HL-60 (cell line): ENCODE results near the gene OSBPL10.

Experiments
- DNase-seq, 2 experiments: peaks; one replicate each; pipeline ENCODE4 v3.0.0-alpha.2; 2010 to 2020; ENCODE audit warnings: low read depth in 1 of 2, low spot score in 1 of 2
- H3K27ac ChIP-seq: fragments of 250-450 bp; sonication (Bioruptor Pico); replicated peaks from 2 replicates; pipeline ENCODE4 v1.5.1; 2020; ENCODE audit warnings: mild to moderate bottlenecking, moderate library complexity
- H3K27me3 ChIP-seq: fragments of 250-450 bp; sonication (Bioruptor Pico); 2 replicates; pipeline ENCODE4 v1.5.1; 2021; ENCODE audit warnings: mild to moderate bottlenecking, moderate library complexity; ENCODE audit not compliant: insufficient read depth, poor library complexity, severe bottlenecking
- H3K4me3 ChIP-seq: replicated peaks from 2 replicates; pipeline ENCODE4 v1.5.1; 2011; ENCODE audit warnings: mild to moderate bottlenecking, control low read depth, low read length; ENCODE audit not compliant: insufficient read depth
- GABPA ChIP-seq: IDR thresholded peaks from 2 replicates; pipeline ENCODE4 v1.6.1; 2012; ENCODE audit warnings: low read depth
- POLR2AphosphoS5 ChIP-seq: IDR thresholded peaks from 2 replicates; pipeline ENCODE4 v1.6.1; 2012; ENCODE audit warnings: low read depth
- SPI1 ChIP-seq: IDR thresholded peaks from 2 replicates; pipeline ENCODE4 v1.6.1; 2012; ENCODE audit warnings: low read depth, mild to moderate bottlenecking, borderline replicate concordance
- TF ChIP-seq, protein P1 (sequence below): IDR thresholded peaks from 2 replicates; pipeline ENCODE4 v1.6.1; 2012; ENCODE audit warnings: low read depth; ENCODE audit not compliant: insufficient replicate concordance
- TF ChIP-seq, protein P2 (sequence below): IDR thresholded peaks from one replicate; pipeline ENCODE4 v1.5.1; 2011; ENCODE audit warnings: low read length, control low read depth, inconsistent platforms; ENCODE audit not compliant: insufficient read depth

OSBPL10 gene

DNA sequence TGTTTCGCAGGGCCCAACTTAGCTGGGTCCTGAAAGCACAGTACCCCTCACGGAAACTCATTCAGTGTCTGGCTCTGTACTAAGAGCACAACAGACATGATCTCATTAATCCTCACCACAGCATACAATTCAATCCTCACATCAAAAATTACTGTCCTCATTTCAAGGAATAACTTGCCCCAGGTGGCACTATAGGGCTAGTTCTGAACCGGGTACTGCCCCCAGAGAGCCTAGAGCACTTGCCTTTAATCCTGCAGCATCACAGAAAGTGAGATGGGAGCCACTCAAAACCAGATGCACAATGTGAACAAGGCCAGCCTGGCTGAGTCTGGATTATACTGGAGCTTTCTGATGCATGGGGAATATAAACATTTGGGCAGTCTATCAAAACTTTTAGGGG is 122.6 kb downstream of the OSBPL10 start:
- no peak for DNase-seq
- Histone ChIP-seq H3K4me3 (no peak overlapping the region), H3K27me3 (no peaks in the 10 kb centered on the region), H3K27ac (no peak overlapping the region)
- TF ChIP-seq, protein P1, sequence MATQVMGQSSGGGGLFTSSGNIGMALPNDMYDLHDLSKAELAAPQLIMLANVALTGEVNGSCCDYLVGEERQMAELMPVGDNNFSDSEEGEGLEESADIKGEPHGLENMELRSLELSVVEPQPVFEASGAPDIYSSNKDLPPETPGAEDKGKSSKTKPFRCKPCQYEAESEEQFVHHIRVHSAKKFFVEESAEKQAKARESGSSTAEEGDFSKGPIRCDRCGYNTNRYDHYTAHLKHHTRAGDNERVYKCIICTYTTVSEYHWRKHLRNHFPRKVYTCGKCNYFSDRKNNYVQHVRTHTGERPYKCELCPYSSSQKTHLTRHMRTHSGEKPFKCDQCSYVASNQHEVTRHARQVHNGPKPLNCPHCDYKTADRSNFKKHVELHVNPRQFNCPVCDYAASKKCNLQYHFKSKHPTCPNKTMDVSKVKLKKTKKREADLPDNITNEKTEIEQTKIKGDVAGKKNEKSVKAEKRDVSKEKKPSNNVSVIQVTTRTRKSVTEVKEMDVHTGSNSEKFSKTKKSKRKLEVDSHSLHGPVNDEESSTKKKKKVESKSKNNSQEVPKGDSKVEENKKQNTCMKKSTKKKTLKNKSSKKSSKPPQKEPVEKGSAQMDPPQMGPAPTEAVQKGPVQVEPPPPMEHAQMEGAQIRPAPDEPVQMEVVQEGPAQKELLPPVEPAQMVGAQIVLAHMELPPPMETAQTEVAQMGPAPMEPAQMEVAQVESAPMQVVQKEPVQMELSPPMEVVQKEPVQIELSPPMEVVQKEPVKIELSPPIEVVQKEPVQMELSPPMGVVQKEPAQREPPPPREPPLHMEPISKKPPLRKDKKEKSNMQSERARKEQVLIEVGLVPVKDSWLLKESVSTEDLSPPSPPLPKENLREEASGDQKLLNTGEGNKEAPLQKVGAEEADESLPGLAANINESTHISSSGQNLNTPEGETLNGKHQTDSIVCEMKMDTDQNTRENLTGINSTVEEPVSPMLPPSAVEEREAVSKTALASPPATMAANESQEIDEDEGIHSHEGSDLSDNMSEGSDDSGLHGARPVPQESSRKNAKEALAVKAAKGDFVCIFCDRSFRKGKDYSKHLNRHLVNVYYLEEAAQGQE, result no peak
- no peak for TF ChIP-seq SPI1
- TF ChIP-seq, protein P2, sequence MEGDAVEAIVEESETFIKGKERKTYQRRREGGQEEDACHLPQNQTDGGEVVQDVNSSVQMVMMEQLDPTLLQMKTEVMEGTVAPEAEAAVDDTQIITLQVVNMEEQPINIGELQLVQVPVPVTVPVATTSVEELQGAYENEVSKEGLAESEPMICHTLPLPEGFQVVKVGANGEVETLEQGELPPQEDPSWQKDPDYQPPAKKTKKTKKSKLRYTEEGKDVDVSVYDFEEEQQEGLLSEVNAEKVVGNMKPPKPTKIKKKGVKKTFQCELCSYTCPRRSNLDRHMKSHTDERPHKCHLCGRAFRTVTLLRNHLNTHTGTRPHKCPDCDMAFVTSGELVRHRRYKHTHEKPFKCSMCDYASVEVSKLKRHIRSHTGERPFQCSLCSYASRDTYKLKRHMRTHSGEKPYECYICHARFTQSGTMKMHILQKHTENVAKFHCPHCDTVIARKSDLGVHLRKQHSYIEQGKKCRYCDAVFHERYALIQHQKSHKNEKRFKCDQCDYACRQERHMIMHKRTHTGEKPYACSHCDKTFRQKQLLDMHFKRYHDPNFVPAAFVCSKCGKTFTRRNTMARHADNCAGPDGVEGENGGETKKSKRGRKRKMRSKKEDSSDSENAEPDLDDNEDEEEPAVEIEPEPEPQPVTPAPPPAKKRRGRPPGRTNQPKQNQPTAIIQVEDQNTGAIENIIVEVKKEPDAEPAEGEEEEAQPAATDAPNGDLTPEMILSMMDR, result no peak
- TF ChIP-seq POLR2AphosphoS5, result no peak
- TF ChIP-seq GABPA, result no peak

DNA sequence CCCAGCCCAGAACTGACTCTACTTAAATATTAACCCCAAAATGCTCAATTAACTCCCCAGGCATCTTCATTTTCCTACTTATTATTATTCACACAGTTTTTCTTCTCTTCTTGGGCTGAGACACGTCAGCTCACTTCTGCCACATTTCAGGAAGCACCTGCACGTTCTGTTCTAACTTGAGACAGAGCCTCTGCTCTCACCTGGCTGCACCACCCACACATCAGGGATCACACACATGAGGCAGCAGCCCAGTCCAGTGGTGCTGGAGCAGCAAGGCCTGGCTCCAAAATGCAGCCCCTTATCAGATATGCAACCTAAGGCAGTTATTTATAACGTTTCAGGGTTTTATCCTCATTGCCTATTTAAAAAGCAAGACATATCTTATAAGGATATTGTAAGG is 127.5 kb downstream of the OSBPL10 start:
- Histone ChIP-seq H3K4me3 (no peak overlapping the region), H3K27me3 (no peaks in the 10 kb centered on the region), H3K27ac (no peak overlapping the region)
- TF ChIP-seq, protein P1, result no peak
- TF ChIP-seq POLR2AphosphoS5, result no peak
- no peak for TF ChIP-seq SPI1
- TF ChIP-seq, protein P2, result no peak
- TF ChIP-seq GABPA, result no peak
- no peak for DNase-seq

DNA sequence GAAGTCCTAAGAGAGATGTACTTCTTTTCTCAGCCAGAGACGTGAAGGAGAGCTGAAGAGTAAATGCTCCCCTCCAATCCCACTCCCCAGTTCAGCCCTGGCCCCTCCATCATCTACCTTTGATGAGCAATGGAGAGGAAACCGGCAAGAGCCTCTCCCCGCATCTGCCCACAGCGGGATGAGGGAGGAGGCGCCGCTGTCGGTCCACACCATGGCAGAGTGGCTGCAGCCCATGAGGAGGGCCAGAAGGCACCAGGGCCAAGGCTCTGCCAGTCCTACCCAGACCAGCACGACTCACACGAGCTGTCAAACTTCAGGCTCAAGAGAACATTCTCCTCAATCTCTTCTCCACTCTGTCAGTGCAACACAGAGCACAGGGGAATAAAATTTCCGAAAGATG is 129.8 kb downstream of the OSBPL10 start:
- no peak overlapping the region for H3K27ac ChIP-seq
- TF ChIP-seq, protein P2, result no peak
- no peak for TF ChIP-seq GABPA
- no peak for TF ChIP-seq SPI1
- no peak for TF ChIP-seq POLR2AphosphoS5
- TF ChIP-seq, protein P1, result no peak
- H3K4me3 ChIP-seq, result no peak overlapping the region
- no peak for DNase-seq
- H3K27me3 ChIP-seq, result no peaks in the 10 kb centered on the region
